Hematopoietic multipotent progenitor cell treated with erythropoietin and hydrocortisone succinate and interleukin-3 and kit ligand, for 17 days (in vitro differentiated cells): ENCODE results near the gene GPR108.

ENCODE experiments used
- DNase-seq: peaks from one replicate; pipeline ENCODE4 v3.0.0-alpha.2; 2015; ENCODE audit warnings: low spot score

Gene GPR108

GRCh38 chr19:6707011-6707657 lies 30.2 kb downstream of the GPR108 start:
- DNase-seq, result no peak

DNA sequence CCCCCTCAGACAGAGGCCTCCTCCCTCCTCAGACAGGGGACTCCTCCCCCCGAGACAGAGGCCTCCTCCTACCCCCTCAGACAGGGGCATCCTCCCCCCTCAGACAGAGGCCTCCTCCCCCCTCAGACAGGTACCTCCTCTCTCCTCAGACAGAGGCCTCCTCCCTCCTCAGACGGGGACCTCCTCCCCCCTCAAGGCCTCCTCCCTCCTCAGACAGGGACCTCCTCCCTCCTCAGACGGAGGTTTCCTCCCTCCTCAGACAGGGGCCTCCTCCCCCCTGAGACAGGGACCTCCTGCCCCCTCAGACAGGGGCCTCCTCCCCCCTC lies 30.8 kb downstream of the GPR108 start:
- DNase-seq, result no peak

DNA sequence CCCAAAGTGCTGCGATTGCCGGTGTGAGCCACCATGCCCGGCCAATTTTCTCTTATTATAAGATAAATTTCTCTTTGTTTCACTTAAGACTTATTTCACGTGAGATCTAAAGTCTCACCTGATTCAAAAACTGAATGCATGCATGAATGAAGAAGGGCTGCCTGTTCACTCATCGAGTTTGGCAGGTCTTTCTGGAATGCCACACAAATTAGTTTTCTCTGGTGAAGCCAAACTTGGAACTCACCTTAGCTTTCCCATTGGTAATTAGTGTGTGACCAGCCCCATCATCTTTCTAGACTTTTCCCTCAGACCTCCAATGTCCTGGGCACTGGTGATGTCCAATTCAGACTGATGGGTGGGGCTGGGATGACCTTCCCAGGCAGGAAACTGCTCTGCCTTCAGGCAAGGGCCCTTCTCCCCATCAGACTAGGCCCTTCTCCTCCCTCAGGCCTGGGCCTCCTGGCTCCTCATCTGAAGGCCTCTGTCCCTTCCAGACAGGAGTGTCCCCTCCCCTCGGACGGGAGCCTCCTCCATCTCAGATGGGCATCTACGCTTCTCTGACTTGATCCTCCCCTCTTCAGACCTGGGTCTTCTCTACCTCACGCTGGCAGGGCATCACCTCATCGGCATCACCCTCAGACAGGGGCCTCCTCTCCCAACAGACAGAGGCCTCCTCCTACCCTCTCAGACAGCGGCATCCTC lies 31.3 kb downstream of the GPR108 start:
- DNase-seq, result no peak

DNA sequence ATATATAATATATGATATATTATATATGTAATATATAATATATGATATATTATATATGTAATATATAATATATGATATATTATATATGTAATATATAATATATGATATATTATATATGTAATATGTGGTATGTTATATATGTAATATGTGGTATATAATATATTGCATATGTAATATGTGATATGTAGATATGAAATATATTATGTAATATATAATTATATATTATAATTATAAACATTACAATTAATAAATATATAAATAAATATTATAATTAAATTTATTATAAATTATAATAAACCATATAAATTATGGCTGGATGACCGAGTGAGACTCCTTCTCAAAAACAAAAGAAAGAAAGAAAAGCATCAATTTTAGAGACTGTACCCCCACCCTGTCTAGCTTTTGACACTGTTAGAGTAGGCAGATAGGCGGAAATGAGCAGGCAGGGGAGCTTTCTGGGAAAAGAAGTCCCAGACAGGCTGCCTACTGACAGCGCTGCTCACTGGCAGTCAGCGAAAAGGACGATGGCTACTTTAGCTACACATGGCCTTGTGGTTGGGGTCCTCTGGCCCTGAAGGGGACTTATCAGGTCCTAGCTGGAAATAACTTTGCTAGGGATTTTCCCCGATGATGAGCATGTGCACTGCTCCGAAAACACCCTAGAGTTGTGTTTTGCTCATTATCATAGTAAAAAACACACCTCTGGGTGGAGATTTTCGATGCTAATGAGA lies 36.6 kb downstream of the GPR108 start:
- no peak for DNase-seq

DNA sequence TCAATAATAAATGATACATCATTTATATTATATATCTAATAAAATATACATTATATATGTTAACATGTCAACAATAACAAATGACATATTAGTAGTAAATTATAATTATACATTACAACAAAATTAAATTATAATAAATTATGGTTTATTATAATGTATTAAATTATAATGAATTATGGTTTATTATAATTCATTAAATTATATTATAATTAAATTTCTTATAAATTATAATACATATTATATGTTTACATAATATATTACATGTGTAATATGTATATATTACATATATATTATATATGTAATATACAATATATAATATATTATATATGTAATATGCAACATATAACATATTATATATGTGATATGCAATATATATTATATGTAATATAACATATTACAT lies 37.4 kb downstream of the GPR108 start:
- DNase-seq, result no peak

- DNase-seq, result no peak
Observed at GRCh38 chr19:6697291-6697690, 40.1 kb downstream of the GPR108 start.

DNA sequence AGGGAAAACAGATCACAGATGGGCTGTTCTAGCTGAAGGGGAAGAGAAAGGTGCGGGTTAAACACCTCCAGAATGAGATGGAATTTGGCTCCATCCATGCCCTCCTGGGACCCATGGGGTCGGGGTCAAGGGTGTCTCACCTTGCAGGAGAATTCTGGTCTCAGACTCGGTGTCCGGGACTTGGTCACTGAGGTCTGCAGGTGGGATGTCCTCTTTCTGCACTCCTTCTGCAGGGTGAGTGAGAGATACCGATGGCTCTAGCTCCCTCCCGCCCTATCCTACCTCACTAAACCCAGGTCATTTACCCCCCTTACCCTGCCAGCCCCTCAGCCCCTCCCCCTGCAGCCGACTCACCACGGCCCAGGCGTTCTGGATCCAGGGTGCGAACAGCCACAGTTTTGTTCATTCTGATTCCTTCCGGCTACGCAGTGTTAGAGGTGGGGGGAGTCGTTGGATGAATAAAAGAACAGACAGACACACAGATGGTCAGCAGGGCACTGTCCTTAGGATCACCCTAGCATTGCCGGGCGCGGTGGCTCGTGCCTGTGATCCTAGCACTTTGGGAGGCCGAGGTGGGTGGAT lies 41.0 kb downstream of the GPR108 start:
- no peak for DNase-seq

DNA sequence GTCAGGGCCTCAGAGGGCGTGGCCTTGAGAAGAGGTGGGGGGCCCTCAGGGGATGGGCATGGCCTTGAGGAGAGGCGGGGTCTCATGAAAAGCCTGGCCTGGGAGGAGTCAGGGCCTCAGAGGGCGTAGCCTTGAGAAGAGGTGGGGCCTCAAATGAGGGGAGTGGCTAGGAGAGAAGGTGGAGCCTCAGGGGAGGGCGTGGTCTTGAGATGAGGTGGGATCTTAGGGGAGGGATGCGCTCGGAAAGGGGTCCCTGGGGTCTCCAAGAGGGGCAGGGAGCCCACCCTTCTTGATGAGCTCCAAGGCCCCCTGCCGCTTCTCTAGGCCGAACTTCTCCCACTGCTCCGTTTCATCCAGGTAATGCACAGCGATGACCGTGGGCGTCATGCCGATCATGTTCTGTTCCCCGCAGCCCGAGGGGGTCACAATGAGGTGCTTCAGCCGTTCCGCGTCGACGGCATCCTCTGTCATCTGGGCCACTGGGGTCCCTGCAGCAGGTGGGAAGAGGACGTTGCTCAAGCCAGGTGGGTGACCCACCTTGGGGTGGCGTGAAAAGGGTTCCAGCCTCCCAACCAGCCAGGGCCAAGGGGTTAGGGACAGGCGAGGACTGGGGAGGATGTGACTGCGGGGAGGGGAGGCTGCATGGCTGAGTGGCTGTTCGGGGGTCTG lies 43.1 kb downstream of the GPR108 start:
- DNase-seq, result no peak

GRCh38 chr19:6693681-6694080 lies 43.7 kb downstream of the GPR108 start:
- DNase-seq, result peak; percentile 15

DNA sequence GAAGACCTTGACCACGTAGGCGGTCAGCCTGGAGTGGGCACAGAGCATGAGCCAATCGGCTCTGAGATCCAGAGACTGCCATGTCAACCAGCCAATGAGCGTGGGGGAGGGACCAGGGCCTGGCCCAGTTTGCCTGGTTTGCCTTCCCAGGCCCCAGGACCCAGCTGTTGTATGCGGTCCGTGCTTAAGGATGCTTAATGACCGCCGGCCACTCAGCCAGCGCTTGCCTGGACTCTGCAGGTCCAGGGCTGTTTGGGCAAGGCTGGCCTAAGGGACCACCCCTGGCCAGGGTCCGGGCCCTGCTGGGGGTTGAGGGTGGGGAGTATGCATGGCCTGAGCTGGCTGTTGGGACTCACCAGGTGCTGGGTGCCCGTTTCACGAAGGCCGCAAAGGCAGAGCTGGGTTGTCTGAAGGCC lies 44.3 kb downstream of the GPR108 start:
- no peak for DNase-seq

GRCh38 chr19:6692027-6692426 lies 45.4 kb downstream of the GPR108 start:
- DNase-seq, result no peak

DNA sequence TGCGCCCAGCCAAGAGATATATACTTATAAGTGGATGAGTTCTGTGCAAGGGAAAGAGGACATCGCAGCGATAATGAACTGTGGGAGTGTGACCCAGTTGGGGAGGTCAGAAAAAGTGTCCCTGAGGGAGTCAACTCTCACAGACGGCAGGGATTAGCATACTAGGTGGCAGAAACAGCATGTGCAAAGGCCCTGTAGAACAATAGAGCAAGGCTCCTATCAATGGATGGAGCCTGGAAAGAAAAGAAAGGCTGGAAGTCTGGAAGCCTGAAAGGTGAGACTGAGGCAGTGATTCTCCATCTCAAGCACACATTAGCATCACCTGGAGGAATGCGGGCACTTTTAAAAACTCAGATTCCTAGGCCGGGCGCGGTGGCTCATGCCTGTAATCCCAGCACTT lies 46.0 kb downstream of the GPR108 start:
- no peak for DNase-seq

GRCh38 chr19:6690160-6690885 lies 47.1 kb downstream of the GPR108 start:
- DNase-seq, result no peak

GRCh38 chr19:6687114-6687513 lies 50.3 kb downstream of the GPR108 start:
- DNase-seq, result no peak

GRCh38 chr19:6686628-6686975 lies 50.8 kb downstream of the GPR108 start:
- no peak for DNase-seq

DNA sequence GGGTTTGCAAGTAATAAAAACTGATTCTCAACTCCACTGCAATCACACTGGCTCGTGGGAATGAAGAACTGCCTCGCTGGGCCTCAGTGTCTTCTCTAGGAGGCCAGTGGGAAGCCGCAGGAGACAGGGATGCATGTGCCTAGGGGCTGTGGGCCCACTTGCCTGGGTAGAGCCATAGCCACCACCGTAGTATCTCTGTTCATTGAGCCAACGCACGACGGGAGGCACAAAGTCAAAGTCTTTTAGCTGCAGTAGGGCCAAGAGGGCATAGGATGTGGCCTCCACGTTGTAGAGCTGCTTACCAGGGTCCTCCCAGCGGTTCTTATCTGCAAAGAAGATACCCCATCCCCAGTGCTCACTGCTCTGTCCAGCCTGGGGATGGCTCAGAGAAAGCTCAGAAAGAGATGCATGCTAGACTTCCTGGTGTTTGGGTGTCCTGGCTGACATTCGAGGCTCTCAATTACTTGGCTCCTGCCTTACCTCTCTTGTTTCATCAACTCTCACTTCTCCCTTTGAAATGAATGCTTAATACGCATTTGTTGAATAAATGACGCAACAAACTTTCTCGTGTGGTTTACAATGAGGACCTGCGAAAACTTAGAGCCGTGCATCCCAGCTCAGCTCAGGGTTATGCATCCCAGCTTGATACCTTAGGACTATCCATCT lies 51.3 kb downstream of the GPR108 start:
- DNase-seq, result no peak

DNA sequence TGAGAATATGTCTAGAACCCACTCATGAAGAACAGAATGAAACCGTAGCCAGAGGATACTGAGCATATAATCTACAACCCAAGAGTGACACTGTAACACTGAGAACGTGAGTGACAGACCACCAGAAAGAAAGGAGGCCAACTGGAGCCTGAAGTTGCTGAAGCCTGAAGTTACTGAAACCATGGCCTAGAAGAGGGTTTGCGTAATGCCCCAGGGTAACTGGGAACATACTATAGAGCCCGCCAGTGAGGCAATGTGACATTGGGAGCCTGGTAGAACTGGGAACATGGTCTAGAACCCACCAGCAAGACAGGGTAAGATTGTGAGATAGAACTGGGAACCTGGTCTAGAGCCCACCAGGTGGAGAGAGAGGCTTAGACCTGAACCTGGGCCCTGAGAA lies 51.9 kb downstream of the GPR108 start:
- DNase-seq, result no peak

DNA sequence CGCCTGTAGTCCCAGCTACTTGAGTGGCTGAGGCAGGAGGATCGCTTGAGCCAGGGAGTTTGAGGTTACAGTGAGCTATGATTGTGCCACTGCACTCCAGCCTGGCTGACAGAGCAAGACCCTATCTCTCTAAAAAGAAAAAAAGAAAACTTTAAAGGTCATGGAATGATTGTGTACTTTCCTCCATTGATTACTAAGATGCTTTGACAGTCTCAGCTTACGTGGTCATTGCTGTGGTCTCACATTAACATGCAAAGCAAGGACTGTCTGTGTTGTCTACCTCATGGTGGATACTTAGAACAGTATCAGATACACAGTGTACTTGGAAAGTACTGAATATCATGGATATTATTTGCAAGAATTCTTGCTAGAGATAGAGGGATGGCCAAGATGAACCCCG lies 53.4 kb downstream of the GPR108 start:
- no peak for DNase-seq

DNA sequence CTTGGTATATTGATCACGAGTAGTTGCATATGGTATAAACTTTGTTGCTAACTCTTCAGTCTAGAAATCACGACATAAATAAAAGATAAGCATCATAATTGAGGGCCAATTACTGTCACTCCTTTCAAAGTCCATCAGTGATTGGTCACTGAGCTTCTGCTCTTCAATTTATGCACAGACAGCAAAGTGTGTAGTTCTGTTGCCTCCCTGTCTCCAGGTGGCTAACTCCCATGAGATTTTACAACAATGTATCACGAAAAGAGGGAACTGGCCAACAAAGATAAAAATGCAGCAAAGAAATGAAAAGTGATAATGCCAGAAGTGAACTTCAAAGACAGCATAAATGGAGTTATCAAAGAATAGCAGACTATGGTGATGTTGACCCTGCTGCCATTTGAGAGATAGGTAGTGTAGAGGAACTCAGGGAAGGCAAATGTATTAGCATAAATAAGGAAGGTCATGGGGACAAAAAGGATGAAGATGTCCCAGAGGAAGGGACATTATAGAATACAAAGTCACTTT lies 54.7 kb downstream of the GPR108 start:
- no peak for DNase-seq

DNA sequence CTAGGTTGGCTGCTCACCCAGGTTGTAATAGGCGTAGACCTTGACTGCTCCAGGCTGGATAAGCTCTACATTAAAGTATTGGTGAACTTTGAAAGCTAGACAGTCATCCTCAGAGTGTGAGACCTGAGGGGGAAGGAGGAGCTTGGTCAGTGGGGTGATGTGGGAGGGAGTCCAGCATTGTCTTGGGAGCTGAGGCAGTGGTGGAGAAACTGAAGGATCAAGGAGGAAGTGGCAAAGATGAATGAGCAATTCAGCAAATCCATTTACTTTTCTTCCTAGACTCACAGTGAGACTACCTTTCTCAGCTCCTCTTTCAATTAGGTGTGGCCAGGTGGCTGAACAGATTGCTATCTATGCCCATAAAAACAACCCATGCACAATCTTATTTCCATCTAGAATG lies 57.2 kb downstream of the GPR108 start:
- DNase-seq, result no peak
